Body of pancreas (tissue), 4 donors: ENCODE data around the gene S100A6.
"Not testable (repeated sequence)": the region's sequence is repeated elsewhere in the genome, so short reads cannot be mapped to it uniquely, and the experiment has no call there.

Experiments used
- CTCF ChIP-seq, 7 experiments: fragments of 450-650 bp in 4 of 7; fragments of 200-600 bp in 3 of 7; sonication (generic) in 3 of 7; IDR thresholded peaks; one replicate each; pipeline ENCODE4 v1.5.1; 2016 to 2019; ENCODE audit warnings: antibody characterized with exemption in 7 of 7
- POLR2A ChIP-seq, 3 donors: fragments of 450-650 bp; IDR thresholded peaks; one replicate each; pipeline ENCODE4 v1.6.1; 2016; ENCODE audit warnings: antibody characterized with exemption in 3 of 3, mild to moderate bottlenecking in 2 of 3

- not testable (repeated sequence) for TF ChIP-seq POLR2A, CTCF (IDR thresholded peaks at IDR 0.05)
Observed at GRCh38 chr1:153520137-153520691, 15.6 kb downstream of the S100A6 start.
